Endothelial cell of umbilical vein (primary cell): Measurements from ENCODE around the gene GABBR2. TPM values are rescaled to one million over a fixed set of nuclear protein-coding genes. Genes with fewer than 3 reads are reported as not detected.
A peak's percentile ranks its signal among the peaks of the same experiment; 100 is the strongest.

Source experiments
- BruUV-seq: library from RNA; stranded (reverse); fragments of 400-500 nt; replicated peaks from 2 replicates; lab custom pipeline; 2021; lab: Mats Ljungman, UMichigan
- CTCF ChIA-PET: fragments of 300-600, 350-600 bp; sonication (Branson Sonifier 250); formaldehyde crosslinking; loops from one replicate; lab custom pipeline; 2021; ENCODE audit warnings: antibody characterized with exemption, inconsistent platforms; lab: Charles Lee
- POLR2A ChIA-PET: fragments of 300-600, 350-600 bp; sonication (Branson Sonifier 250); formaldehyde crosslinking; loops from one replicate; lab custom pipeline; 2021; ENCODE audit warnings: antibody characterized with exemption, inconsistent platforms; lab: Charles Lee
- DNase-seq: peaks from one replicate; pipeline ENCODE4 v3.0.0-alpha.2; 2011; ENCODE audit warnings: low read depth, low spot score
- FAIRE-seq: peaks from 2 replicates; lab custom pipeline; 2011; peaks lifted over from hg19 to GRCh38; lab: Jason Lieb, UNC
- H2AFZ ChIP-seq: 2 replicates; pipeline ENCODE4 v1.6.0; 2012; ENCODE audit warnings: low read depth, low read length, control low read depth, inconsistent platforms
- H3K27ac ChIP-seq: 2 replicates; pipeline ENCODE4 v1.5.1; 2011; ENCODE audit warnings: low read depth, mild to moderate bottlenecking, control low read depth, low read length, moderate library complexity; ENCODE audit not compliant: insufficient read depth
- H3K27me3 ChIP-seq, 2 experiments: 2 replicates each; pipeline versions ENCODE4 v1.6.0 to v1.6.1; 2011; ENCODE audit warnings: low read length in 2 of 2, mixed read lengths in 1 of 2; ENCODE audit not compliant: control insufficient read depth in 2 of 2, insufficient read depth in 2 of 2
- H3K36me3 ChIP-seq, 2 experiments: 2 replicates in 1 of 2; 3 replicates in 1 of 2; pipeline ENCODE4 v1.5.1; 2011; ENCODE audit warnings: low read length in 2 of 2, mild to moderate bottlenecking in 1 of 2, moderate library complexity in 1 of 2; ENCODE audit not compliant: control insufficient read depth in 2 of 2, insufficient read depth in 2 of 2; ENCODE audit errors: extremely low read depth in 1 of 2
- H3K4me1 ChIP-seq: 3 replicates; pipeline ENCODE4 v1.5.1; 2011; ENCODE audit warnings: mild to moderate bottlenecking, low read length; ENCODE audit not compliant: control insufficient read depth, insufficient read depth; ENCODE audit errors: extremely low read depth
- H3K4me2 ChIP-seq: 2 replicates; pipeline ENCODE4 v1.6.1; 2011; ENCODE audit warnings: low read length, control low read depth, mixed read lengths; ENCODE audit not compliant: insufficient read depth
- H3K4me3 ChIP-seq, 3 experiments: fragments of 200-600 bp in 1 of 3; sonication (generic), shearing (Covaris generic) in 1 of 3; replicated peaks in 1 of 3; 2 replicates each; pipeline ENCODE4 v1.5.1; 2011 to 2016; ENCODE audit warnings: control low read depth in 3 of 3, low read length in 3 of 3, mild to moderate bottlenecking in 2 of 3, inconsistent platforms in 1 of 3, low read depth in 1 of 3, moderate library complexity in 1 of 3; ENCODE audit not compliant: insufficient read depth in 1 of 3
- H3K79me2 ChIP-seq: 2 replicates; pipeline ENCODE4 v1.6.0; 2012; ENCODE audit warnings: low read length, inconsistent platforms; ENCODE audit not compliant: control insufficient read depth, insufficient read depth
- H3K9ac ChIP-seq: replicated peaks from 2 replicates; pipeline ENCODE3; 2011; ENCODE audit warnings: low read length, control low read depth; ENCODE audit not compliant: insufficient read depth; ENCODE audit errors: extremely low read depth
- H3K9me1 ChIP-seq: replicated peaks from 3 replicates; pipeline ENCODE4 v1.6.0; 2011; ENCODE audit warnings: mild to moderate bottlenecking, low read length; ENCODE audit not compliant: control insufficient read depth, insufficient read depth; ENCODE audit errors: extremely low read depth
- H3K9me3 ChIP-seq: replicated peaks from 2 replicates; pipeline ENCODE4 v1.5.1; 2012; ENCODE audit warnings: low read length, inconsistent platforms; ENCODE audit not compliant: control insufficient read depth, insufficient read depth
- H4K20me1 ChIP-seq: replicated peaks from 2 replicates; pipeline ENCODE3; 2011; ENCODE audit warnings: mild to moderate bottlenecking, low read length; ENCODE audit not compliant: control insufficient read depth, insufficient read depth; ENCODE audit errors: extremely low read depth
- EZH2 ChIP-seq: IDR thresholded peaks from 2 replicates; pipeline ENCODE4 v1.6.1; 2012; ENCODE audit warnings: borderline replicate concordance, low read depth, mild to moderate bottlenecking, moderate library complexity, low read length, inconsistent platforms; ENCODE audit not compliant: severe bottlenecking
- FOS ChIP-seq: IDR thresholded peaks from 2 replicates; pipeline ENCODE4 v1.6.1; 2011; ENCODE audit warnings: mild to moderate bottlenecking, low read length, moderate library complexity, borderline replicate concordance; ENCODE audit not compliant: insufficient read depth
- POLR2A ChIP-seq: IDR thresholded peaks from 2 replicates; pipeline ENCODE4 v1.6.1; 2012; ENCODE audit warnings: low read depth, mild to moderate bottlenecking, control low read depth, low read length
- dilution Hi-C: fragments of 300-500 bp; cut with MboI; formaldehyde crosslinking; loops from one replicate; pipeline ENCODE4 v1.15.0; 2019; ENCODE audit warnings: low sequenced_read_pairs; ENCODE audit not compliant: extremely low pct_ligation_motif_present
- intact Hi-C: fragments of 100-400 bp; cut with micrococcal nuclease; formaldehyde crosslinking; loops from one replicate; pipeline ENCODE4 v1.10.0; 2022
- polyA plus RNA-seq, 4 experiments: library from polyadenylated mRNA; depleted of rRNA in 3 of 4; stranded (reverse) in 3 of 4; unstranded in 1 of 4; fragments of >200 nt; gene quantifications; 2 replicates each; pipeline versions ENCODE4 v1.2.1 to v1.2.3, GENCODE V29; 2011 to 2012; ENCODE audit warnings: missing spikeins in 1 of 4
- total RNA-seq: library from RNA; stranded (reverse); gene quantifications from 2 replicates; pipeline ENCODE4 v1.2.3, GENCODE V29; 2021
- TF ChIP-seq, protein P1 (sequence below), 2 donors: IDR thresholded peaks; 1 replicate in 1 of 2; 2 replicates in 1 of 2; pipeline ENCODE4 v1.5.1; 2011; ENCODE audit warnings: low read length in 2 of 2, mild to moderate bottlenecking in 2 of 2, moderate library complexity in 2 of 2, control low read depth in 1 of 2, inconsistent platforms in 1 of 2, low read depth in 1 of 2; ENCODE audit not compliant: insufficient read depth in 1 of 2; ENCODE audit errors: extremely low read depth in 1 of 2

The GABBR2 gene
- total and polyA plus RNA-seq, 2 donors (not counting 3 experiments of a cell fraction or from before 2014, with no cell fraction given): 1.1 to 9.2 TPM

DNA sequence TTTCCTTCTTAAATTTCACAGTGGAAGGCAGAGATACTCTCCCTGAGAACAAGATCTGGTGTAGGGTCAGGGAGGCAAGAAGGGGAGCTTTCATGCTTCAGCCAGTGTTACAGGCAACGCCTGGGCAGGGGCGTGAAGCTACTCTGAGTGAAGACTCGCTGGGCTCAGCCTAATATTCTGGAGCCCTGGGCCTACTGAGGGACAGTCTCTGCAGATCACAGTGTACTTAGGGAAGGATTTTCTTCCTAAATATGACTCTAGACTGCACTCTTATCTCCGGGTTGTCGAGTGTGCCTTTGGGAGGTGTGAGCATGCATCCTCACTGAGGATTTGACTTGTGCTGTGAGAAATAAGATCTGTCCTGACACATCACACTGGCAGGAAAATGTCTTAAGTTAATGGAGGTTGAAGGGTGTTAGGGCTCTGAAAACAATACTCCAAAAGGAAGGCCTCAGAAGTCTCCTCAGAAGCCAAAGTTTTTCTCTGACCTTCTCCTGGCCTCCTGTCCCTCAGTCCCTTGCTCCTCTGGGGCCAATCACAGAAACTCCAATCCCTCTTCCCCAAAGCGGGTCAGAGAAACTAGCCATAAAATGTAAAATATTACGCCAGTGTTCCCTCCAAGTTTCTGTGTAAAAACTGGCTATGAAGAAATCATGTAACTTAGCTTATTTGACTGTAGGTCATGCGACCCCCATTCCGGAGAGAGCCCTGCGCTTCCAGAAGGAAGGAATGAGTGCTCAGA is 296.5 kb downstream of the GABBR2 start:
- no peak overlapping the region for H3K4me2 ChIP-seq
- H3K4me3 ChIP-seq: no peak overlapping the region
- H3K4me1 ChIP-seq: peaks cover 13% of the 10 kb centered on the region
- no peaks in the 10 kb centered on the region for H4K20me1 ChIP-seq
- FAIRE-seq: no peak
- H3K9ac ChIP-seq: no peak overlapping the region
- H3K27me3 ChIP-seq: no peaks in the 10 kb centered on the region
- H3K9me3 ChIP-seq: no peaks in the 10 kb centered on the region
- POLR2A ChIA-PET: no interaction called here
- no peaks in the 10 kb centered on the region for H3K79me2 ChIP-seq
- intact Hi-C loops: no loop called here
- no peaks in the 10 kb centered on the region for H3K9me1 ChIP-seq
- BruUV-seq: no TSS peak
- no peak overlapping the region for H2AFZ ChIP-seq
- DNase-seq: no peak
- no peaks in the 10 kb centered on the region for H3K36me3 ChIP-seq
- TF ChIP-seq POLR2A: no peak
- no peak overlapping the region for H3K27ac ChIP-seq
- CTCF ChIA-PET: interaction anchor here (1.0 kb wide), 1 partner anchor 212 kb away, joined by 3 read pairs; no protein-coding TSS in a partner anchor
- dilution Hi-C loops: no loop called here

DNA sequence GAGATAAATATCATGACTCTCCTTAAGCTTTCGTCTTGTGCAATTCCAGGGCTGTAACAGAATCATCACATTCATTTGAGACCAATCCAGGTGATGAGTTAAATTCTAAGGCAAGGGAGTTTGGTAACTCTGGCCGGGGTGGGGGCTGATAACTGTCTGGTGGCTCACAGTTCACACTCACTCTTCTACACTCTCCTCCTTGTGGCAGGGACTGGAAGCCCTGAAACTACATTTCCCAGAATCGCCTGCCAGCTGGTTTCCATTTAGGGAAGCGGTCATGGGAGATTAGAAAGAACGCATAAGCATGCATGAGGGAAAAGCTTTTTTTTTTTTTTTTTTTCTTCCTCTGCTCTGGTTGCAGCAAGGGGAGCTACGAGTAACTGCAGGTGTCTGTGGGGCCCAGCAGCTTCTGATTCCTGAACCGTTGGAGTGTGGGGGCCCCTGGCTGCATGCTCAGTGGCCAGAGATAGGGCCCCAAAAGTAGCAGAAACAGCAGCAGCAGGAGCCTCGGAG is 298.5 kb downstream of the GABBR2 start:
- Histone ChIP-seq H3K4me2 (no peak overlapping the region), H3K9ac (no peak overlapping the region), H4K20me1 (no peaks in the 10 kb centered on the region), H3K27ac (no peak overlapping the region), H2AFZ (peak overlapping the region; percentile 47), H3K27me3 (no peaks in the 10 kb centered on the region), H3K9me3 (no peaks in the 10 kb centered on the region), H3K79me2 (no peaks in the 10 kb centered on the region), H3K36me3 (no peaks in the 10 kb centered on the region), H3K4me3 (no peak overlapping the region), H3K9me1 (no peaks in the 10 kb centered on the region), H3K4me1 (peaks cover 13% of the 10 kb centered on the region)
- BruUV-seq: no TSS peak
- TF ChIP-seq FOS (no peak), EZH2 (no peak)
- TF ChIP-seq, protein P1, sequence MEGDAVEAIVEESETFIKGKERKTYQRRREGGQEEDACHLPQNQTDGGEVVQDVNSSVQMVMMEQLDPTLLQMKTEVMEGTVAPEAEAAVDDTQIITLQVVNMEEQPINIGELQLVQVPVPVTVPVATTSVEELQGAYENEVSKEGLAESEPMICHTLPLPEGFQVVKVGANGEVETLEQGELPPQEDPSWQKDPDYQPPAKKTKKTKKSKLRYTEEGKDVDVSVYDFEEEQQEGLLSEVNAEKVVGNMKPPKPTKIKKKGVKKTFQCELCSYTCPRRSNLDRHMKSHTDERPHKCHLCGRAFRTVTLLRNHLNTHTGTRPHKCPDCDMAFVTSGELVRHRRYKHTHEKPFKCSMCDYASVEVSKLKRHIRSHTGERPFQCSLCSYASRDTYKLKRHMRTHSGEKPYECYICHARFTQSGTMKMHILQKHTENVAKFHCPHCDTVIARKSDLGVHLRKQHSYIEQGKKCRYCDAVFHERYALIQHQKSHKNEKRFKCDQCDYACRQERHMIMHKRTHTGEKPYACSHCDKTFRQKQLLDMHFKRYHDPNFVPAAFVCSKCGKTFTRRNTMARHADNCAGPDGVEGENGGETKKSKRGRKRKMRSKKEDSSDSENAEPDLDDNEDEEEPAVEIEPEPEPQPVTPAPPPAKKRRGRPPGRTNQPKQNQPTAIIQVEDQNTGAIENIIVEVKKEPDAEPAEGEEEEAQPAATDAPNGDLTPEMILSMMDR (IDR thresholded peaks at IDR 0.05; ENCODE audit: extremely low read depth in 1 of 2, insufficient read depth in 1 of 2, low read depth in 1 of 2, low read length in 2 of 2): peak in 1 of 2 donors; percentile 38
- DNase-seq (peak; percentile 55), FAIRE-seq (peak; percentile 8)
- POLR2A ChIA-PET: no interaction called here
- CTCF ChIA-PET: interaction anchor here (0.6 to 2.9 kb wide), 17 partner anchors 10 to 365 kb away, joined by 3 to 19 read pairs (median 4); no protein-coding TSS in a partner anchor
- dilution Hi-C loops (no loop called here), intact Hi-C loops (loop anchor here (1.0 kb wide), 1 partner anchor 95 kb away; no protein-coding TSS in a partner anchor)
